Measurements from ENCODE around the gene ZCCHC14.
"Not testable (repeated sequence)": the region's sequence is repeated elsewhere in the genome, so short reads cannot be mapped to it uniquely, and the experiment has no call there.

ZCCHC14 gene

DNA sequence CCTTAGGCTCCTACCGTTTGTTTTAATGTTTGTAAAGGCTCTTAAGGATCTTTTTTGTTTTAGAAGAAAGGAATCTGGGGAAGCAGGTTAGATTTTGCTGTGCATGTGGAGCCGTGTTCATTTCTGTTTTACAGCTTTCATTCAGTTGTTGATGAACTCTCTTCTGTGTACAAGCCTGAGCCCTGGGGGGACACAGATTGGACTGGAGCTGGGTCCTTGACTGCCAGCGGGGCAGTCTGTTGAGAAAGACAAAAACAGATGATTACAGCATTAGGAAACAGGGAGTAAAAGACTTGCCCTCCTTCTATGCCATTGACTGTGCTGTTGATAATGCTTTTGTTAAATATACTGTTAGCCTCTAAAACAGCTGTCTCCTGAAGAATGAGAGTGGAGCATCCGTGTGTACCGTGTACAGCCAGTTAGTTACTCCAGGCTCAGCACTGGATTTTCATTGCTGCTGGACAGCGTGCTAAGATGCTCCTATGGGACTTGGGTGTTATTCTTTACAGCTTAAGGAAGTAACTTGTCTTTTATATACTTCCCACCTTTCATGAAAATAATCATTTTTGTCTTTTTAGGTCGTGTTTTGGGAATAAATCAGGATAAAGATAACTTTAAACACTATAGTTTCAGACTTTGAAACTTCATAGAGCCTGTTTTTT is 97.5 kb downstream of the ZCCHC14 start:
- no peak for DNase-seq

DNA sequence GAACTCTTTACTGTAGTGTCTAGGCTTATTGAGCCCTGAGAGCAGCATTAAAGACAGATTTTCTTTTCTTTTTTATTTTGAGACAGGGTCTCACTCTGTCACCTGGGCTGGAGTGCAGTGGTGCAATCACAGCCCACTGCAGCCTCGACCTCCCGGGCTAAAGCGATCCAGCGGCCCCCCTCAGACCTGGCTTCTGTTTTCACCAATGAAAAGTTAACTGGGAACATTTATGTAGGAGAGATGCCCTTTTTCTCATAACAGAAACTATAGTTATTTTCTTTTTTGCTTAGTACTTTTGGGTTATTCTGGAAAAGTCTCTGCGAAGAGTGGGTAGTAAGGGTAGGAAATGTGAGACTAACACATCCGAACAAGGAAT is 99.2 kb downstream of the ZCCHC14 start:
- no peak for DNase-seq

DNA sequence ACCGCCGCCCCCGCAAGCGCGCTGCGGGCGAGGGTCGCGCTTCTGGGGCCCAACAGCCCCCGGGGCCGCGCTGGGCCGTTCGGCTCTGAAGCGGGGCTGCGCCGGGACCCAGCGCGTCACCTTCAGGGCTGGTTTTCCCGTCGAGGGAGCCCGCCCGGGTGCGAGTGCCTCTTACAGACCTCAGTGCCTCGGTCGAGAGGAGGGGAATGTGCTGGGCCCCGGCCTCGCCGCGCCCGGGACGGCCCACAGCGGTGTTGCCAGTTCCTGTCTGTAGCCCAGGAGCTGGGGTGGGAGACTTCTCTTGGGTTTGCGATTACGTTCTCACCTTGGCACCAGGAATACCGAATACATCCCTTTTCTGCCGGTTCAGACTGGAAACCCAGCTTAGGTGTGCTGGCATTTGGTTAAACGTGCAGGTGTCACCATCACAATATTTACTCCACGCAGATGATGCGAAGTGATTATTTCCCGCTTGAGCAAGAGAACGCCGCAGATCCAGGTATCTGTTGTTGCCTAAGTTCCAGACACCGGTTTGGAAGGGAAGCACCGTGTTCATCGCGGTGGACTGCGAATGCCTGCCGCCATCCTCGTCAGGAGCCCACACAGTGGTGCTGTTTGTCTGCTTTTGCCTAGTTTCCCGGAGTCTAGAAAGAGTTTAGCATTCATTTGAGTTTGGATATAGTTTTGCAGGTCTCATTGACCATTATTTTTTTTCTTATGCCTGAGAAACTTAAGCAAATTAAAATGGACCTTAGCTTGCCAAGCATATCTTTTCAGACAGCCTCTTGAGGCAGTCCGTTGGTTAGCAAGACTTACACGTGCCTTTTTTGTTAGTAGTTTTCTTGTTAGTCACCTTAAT is 99.8 kb downstream of the ZCCHC14 start:
- DNase-seq = no peak

DNA sequence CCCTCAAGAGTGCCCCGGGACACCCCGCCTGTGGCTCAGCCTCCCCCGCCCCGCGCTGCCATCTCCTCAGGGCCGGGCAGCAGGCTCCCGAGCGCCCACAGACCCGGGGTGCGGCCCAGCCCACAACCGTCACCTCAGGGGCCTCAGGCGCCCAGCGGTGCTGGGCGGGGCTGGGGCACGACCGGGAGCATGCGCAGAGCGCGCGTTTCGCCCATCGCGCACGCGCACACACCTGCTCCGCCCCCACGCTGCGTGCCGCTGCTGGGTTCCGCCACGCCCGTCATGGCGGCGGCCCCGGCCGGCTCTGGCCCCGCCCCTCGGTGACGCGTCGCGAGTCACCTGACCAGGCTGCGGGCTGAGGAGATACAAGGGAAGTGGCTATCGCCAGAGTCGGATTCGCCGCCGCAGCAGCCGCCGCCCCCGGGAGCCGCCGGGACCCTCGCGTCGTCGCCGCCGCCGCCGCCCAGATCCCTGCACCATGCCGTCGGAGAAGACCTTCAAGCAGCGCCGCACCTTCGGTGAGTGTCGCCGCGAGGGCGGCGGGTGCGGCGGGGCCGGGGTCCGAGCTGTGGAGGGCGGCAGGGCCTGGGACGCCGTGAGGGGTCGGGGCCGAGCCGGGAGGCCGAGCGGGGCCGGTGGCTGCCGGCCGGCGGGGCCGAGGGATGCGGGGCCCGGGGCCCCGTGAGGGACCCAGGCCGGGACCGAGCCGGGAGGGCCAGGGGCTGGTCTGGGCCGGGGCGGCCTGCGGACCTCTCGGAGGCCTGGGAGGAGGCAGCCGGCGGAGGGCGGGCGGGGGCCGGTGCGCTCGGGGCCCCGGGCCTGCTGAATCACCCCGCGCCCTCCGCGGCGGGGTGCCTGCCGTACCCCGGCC is 100.6 kb downstream of the ZCCHC14 start, which contains the start of gene MAP1LC3B:
MAP1LC3B (plus strand) TSS at position 387 of the 871 bp plus-strand sequence; CDS start at position 479, 92 bp downstream.
- DNase-seq = peak; percentile 81

DNA sequence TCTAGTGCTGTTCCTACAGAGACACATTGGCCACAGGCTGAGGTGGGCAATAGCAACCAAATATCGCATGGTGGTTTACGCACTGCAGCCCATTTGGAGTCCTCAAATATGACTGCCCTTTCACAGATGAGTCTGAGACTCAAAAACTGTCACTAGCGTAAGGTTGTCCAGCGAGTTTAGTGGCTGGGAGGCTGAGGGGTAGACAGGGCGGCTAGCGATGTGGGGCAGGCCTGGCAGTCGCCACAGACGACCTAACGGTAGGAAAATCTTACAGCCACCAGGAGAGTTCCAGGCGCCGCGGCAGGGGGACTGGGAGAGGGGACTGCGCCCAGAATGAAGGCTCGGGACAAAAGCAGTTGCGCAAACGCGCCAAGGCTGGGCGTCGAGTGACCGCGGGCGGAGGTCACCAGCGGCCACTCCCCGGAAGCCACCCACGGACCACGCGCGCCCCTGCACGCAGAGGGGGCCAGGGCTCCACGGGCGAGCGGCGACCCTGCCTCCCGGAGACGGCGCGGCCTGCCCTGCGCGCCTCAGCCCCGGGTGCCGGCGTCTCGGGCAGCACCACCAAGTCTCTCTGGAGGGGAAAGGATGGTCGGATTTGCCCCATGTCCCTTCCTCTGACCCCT is 101.4 kb downstream of the ZCCHC14 start:
- no peak for DNase-seq

DNA sequence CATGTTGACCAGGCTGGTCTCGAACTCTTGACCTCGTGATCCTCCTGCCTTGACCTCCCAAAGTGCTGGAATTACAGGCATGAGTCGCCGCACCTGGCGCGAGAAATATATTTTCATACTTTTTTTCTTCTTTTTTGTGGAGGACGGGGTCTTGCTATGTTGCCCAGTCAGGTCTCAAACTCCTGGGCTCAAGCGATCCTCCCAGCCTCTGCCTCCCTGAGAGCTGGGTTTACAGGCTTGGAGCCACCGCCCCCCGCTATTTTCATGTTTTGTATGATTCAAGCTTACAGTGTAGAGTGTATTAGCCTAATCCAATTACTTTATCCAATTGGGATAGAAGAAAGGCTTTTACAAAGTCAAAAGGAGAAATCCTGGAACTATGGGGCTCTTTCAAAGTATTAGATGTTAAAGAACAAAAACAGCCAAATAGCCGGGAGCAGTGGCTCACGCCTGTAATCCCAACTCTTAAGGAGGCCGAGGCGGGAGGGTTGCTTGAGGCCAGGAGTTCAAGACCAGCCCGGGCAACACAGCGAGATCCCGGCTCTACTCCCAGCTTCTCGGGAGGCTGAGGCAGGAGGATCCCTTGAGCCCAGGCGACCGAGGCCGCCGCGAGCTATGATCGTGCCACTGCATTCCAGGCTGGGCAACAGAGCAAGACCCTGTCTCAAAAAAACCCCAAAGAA is 102.0 kb downstream of the ZCCHC14 start:
- no peak for DNase-seq

DNA sequence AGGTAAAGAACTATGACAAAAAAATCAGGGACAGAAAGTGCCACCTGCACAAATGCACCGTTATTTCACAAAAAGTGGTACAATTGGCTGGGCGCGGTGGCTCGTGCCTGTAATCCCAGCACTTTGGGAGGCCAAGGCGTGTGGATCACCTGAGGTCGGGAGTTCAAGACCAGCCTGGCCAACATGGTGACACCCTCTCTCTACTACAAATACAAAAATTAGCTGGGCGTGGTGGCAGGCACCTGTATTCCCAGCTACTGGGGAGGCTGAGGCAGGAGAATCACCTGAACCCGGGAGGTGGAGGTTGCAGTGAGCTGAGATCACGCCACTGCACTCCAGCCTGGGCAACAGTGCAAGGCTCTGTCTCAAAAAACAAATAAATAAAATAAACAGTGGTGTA is 102.9 kb downstream of the ZCCHC14 start:
- DNase-seq = not testable (repeated sequence)

DNA sequence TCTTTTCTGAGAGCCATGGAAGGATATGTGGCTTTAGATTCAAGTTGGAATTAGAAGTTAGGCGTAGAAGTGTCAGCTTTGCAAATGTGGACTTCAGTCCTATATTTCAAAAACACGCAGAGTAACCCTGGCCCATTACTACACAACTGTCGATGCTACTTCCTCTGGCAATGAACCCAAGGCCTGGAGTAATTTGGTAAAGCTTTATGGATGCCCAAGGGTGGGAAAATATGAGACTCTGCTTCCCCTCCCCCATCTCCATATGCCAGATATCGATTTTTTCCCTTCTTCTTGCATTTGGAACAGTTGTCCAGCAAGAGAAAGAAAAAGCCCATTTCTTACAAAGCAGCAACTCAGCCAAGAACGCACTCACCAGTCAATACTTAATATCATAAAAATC is 103.6 kb downstream of the ZCCHC14 start:
- peak; percentile 38 for DNase-seq

DNA sequence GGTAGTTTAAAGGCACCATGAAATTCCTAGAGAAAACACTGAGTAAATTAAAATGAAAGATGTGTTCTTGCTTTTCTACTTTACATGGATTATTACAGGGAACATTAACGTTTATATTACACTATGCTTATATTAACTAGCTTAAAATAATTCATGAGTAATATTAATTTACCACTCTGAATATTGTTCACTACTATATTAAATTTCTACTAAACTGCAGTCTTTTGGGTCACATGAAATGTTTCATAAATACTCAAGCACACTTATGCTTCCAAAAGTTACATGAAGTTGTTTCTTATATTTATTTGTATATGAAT is 104.0 kb downstream of the ZCCHC14 start:
- no peak for DNase-seq

DNA sequence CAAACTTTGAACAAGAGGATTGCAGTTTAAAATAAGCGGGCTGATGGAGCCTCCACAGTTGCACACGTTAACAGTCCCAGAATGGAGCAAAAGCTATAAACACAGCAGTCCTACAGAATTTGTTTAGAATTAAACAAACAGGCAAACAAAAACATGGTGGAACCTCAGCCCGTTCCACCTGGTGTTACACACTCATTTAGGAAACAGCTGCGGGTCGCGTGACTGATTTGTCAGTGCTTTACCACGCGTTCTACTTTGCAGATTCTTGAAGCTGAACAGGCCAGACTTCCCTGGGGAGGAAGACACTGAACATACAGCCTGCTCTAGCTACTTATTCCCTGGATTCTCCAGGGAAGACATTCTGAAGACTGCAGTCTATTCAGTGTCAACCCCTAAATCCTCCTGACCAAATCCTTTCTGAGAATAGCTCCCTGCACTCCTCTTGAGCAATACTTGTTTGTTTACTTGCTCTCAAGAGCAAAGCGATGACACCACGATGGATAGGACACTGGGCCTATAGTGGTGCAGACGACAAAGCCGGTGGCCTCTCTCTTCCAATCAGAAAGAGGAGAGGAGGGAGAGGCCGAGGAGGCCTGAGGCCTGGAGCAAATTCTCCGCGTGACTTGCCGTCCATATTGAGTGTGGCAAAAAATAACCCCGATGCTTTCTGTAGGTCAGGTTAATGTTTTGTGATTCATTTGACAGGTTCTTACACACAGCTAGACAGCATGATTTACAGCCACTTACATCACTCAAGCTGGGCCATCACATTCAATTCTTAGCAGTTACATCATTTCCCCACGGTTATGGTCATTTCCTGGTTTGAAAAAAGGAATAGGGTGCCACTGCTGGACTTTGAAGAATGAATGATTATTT is 104.6 kb downstream of the ZCCHC14 start:
- DNase-seq = peak; percentile 95

DNA sequence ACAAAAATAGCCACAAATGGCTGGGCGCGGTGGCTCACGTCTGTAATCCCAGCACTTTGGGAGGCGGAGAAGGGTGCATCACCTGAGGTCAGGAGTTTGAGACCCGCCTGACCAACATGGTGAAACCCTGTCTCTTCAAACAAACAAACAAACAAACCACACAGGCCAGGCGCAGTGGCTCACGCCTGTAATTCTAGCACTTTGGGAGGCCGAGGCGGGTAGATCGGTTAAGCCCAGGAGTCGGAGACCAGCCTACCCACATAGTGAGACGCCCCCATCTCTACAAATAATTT is 108.0 kb downstream of the ZCCHC14 start:
- not testable (repeated sequence) for DNase-seq

DNA sequence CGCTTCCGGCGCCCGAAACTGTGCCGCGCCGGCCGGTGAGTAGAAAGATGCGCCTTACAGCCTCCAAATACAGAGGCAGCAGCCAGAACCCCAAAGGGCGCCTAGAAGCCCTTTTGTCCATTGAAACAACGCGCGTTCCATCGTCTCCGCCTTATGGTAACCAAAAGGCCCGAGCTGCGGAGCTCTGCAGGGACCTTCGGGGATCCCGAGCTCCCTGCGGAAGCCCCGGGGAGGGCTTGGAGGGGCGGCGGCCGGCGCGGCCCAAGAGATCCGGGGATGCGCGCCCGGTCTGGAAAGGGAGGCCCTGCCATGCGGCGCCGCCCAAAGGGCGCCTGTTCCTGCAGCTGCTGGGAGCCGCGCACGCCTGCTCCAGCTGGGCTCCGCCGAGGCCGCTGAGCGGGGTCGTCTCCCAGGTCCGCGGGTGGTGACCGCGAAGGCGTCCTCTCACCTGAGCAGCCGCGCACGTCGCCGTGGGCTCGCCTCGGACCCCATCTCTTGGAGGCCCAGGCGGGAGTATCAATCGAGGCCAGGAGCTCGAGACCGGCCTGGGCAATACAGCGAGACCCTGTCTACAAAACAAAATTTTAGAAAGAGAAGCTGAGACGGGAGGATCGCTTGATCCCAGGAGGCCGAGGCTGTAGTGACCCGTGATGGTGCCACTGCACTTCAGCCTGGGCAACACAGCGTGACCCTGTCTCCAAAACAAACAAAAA is 108.5 kb downstream of the ZCCHC14 start:
- peak; percentile 58 for DNase-seq

DNA sequence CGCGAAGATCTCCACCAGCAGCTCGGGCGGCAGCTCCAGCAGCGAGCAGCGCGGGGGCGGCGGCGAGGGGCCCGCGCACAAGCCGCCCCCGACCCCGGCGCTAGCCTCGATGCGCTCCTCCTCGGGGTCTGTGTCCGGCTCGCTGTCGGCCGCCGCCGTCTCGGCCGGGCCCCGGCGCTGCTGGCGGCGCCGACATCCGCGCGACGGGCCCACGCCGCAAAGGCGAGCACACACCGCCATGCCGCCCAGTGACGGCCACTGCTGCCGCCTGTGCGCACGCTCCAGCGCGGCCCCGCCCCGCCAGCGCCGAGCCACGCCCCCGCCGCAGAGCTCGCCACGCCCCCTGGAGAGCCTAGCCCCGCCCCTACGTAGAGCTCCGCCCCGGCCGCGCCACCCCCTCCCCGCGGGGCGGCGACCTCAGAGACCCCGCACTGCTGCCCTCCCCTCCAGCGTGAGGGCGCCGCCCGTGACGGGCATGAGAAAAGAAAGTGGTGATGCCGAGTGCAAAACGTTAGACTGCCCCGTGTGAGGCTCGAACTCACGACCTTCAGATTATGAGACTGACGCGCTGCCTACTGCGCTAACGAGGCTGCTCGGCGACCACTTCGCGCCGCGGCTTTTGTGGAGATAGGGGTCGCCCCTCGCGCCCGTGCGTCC is 109.2 kb downstream of the ZCCHC14 start, which contains the start of gene FBXO31:
FBXO31 (minus strand) TSS at position 272 of the 657 bp plus-strand sequence; CDS start at position 240, 32 bp downstream.
- DNase-seq = peak; percentile 79

DNA sequence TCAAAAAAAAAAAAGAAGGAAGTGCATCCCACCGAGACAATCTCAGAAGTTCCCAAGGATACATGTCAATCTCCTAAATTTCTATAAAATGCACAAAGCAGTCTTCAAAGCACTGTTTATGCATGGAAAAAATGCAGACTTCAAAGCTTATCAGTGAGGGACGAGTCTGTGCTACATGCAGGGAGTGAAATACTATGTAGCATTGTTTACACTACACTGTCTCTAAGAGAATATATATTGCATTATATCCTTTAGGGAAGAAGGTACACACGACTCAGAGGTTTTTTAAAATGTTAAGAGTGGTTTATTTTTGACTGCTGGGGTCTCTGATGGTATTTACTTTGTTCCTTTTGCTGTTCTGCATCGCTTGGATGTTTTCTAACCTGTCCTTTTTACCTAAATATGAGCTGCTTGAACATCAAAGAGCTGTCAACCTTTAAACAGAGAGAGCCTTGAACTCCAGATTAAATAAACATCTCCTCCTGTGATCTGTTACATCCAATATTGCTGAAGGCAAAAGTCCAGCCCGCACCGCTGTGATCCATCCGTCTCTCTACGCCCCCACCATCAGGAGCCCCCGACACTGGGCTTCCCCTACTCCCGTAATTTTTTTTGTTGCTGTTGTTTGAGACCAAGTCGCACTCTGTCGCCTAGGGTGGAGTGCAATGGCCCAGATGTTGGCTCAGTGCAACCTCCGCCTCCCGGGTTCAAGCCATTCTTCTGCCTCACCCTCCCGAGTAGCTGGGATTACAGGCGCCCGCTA is 110.6 kb downstream of the ZCCHC14 start:
- no peak for DNase-seq

DNA sequence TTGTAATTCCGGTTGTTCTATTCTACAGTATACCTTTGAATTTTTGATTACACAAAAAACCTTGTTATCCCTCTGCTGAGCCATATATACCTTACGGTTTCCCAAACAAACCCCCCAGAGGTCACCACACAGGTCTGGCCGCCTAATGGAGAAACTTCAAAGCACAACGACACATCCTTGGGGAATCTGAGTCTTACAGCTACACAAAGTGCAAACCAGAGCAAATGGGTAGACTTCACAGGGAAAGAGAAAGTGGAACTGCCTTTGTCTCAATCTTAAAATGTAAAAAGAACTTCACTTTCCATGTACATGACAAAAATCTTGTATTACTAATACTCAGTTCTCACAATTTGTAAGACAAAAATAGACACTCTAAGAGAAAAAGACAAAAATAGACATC is 111.9 kb downstream of the ZCCHC14 start:
- DNase-seq = no peak

DNA sequence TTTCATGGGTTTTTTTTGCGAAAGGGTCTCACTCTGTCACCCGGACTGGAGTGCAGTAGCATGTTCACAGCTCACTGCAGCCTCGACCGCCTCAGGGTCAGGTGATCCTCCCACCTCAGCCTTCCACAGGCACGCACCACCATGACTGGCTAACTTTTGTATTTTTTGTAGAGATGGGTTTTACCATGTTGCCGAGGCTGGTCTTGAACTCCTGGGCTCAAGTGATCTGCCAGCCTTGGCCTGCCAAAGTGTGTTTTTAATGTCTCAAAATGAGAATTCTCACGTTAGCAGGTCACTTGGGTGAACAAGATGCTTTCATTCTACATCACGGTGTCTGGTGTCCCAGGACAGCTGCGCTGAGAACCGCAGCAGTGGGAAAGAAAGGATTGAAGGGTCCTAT is 112.4 kb downstream of the ZCCHC14 start:
- no peak for DNase-seq

DNA sequence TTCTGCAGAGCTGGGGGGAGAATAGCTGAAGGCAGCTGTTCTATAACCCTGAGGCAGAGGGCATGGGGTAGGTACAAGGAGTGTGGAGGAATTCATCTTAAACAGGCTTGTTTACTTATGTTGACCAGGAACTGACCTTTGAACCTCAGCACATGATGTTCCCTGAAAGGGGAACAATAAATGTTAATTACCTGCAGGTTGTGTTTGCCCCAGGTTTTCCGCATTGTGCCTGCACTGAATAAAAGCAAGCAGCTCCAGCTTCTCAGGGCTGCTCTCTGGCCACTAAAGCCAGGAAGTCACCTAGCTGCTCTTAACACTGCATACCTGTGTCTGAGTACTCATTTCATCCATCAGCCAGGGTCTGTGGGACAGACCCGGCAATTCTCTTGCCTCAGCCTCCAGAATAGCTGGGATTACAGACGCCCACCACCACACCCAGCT is 113.5 kb downstream of the ZCCHC14 start:
- not testable (repeated sequence) for DNase-seq

DNA sequence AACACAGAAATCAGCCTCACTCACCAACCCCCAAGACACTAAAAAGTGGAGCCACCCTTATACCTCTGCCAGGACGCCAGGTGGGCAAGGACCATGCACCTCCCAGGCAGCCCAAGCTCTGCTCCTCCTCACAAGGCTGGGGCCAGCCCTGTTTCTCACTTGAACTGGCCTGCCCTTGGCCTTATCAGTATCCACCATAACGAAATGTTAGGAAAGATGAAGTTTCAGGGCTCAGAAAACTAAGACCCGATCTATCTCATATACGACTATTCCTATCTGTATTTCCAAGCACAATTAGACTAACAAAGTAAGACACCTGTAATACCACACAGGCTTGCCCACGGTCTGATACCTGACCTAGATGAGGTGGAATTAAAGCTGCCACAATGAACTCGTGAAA is 116.2 kb downstream of the ZCCHC14 start:
- no peak for DNase-seq

DNA sequence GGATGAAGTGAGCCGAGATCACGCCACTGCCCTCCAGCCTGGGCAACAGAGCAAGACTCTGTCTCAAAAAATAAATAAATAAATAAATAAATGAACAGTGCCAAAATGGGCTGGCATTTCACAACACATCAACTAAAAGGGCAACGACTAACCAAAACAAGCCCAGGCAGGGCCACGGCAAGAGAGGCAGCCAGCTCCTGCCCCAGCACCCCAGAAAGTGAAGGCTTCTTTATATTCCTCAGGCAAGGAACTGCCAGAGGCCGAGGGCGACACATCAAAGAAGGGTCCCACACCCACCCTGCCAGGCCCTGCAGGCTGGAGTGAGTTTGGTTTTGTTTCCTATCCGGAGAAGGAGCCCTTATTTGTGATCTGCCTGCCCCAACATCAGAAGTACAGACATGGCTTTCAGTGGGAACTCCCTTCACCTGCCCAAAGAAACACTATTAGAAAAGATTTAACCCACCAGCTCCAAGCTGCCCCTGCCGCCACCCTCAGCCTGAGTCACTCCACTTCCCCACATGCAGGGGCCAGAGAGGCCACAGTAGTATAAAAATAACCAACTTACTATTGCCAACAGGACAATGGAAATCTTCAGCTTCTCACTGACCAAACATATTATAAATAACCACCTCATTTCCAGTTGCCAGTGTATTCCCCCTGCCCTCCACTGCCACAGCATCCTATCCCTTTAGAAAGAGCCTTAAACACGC is 117.2 kb downstream of the ZCCHC14 start:
- no peak for DNase-seq

Data from DMS 273 treated with DMSO at 0.1 percent for 48 hours (cell line).